Thyroid gland (tissue), 4 donors: ENCODE measurements around the gene NUP50.

Experiments used
- CTCF ChIP-seq, 6 experiments: fragments of 200-600 bp in 3 of 6; fragments of 450-650 bp in 3 of 6; sonication (generic) in 3 of 6; IDR thresholded peaks; one replicate each; pipeline ENCODE4 v1.5.1; 2016 to 2019; ENCODE audit warnings: antibody characterized with exemption in 6 of 6, mild to moderate bottlenecking in 2 of 6, inconsistent platforms in 1 of 6, moderate library complexity in 1 of 6
- POLR2A ChIP-seq, 2 donors: fragments of 450-650 bp; IDR thresholded peaks; one replicate each; pipeline ENCODE4 v1.6.1; 2017; ENCODE audit warnings: antibody characterized with exemption in 2 of 2, mild to moderate bottlenecking in 2 of 2, moderate library complexity in 1 of 2

DNA sequence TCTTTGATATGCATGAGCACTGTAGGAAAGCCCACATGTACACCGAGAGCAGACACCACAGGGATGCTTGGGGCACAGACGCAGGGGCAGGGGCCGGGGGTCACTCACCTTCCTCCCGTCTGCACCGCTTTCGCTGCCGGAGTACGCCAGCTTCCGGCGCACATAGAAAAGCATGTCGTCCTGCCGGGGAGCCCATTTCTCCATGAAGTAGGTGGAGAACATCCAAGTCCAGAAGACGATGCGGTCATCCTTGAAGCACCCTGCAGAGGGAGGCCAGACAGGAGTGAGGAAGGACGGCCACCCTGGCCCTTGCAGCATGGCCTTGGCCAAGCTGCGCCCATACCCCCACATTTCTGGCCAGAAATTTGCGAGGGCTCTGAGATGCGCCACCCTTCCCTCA is 48.1 kb downstream of the NUP50 start:
- no peak for TF ChIP-seq POLR2A (IDR thresholded peaks at IDR 0.05)
- no peak for TF ChIP-seq CTCF (IDR thresholded peaks at IDR 0.05)
